Panc1 (cell line): ENCODE data around the gene HOXA9. TPM values are rescaled to one million over a fixed set of nuclear protein-coding genes. Genes with fewer than 3 reads are reported as not detected.
A peak's percentile ranks its signal among the peaks of the same experiment; 100 is the strongest.

Experiments
- ATAC-seq: fragments of 200-7000 bp; cut with Tn5 transposase; 2 replicates; pipeline ENCODE4 v1.9.1; 2020; ENCODE audit warnings: mild to moderate bottlenecking, moderate library complexity
- BruUV-seq: library from RNA; stranded (reverse); fragments of 400-500 nt; replicated peaks from 2 replicates; lab custom pipeline; 2021; lab: Mats Ljungman, UMichigan
- CTCF ChIA-PET: fragments of 300-600 bp; sonication (Branson Sonifier 250); formaldehyde crosslinking; loops from one replicate; lab custom pipeline; 2022; ENCODE audit warnings: antibody characterized with exemption; lab: Charles Lee
- POLR2A ChIA-PET: fragments of 300-600 bp; sonication (Branson Sonifier 250); formaldehyde crosslinking; loops from one replicate; lab custom pipeline; 2022; ENCODE audit warnings: antibody characterized with exemption; lab: Charles Lee
- DNase-seq: peaks from one replicate; pipeline ENCODE4 v3.0.0-alpha.2; 2010; ENCODE audit warnings: low read depth, low spot score
- H3K27ac ChIP-seq: 2 replicates; pipeline ENCODE4 v1.5.1; 2011; ENCODE audit warnings: mild to moderate bottlenecking, low read length, inconsistent platforms
- H3K27me3 ChIP-seq: fragments of 200-500 bp; sonication (Bioruptor generic); 2 replicates; pipeline ENCODE4 v1.6.0; 2014; ENCODE audit warnings: low read length, inconsistent platforms; ENCODE audit not compliant: control insufficient read depth, insufficient read depth
- H3K36me3 ChIP-seq: fragments of 200-500 bp; sonication (Bioruptor generic); 2 replicates; pipeline ENCODE4 v1.5.1; 2014; ENCODE audit warnings: inconsistent platforms, mild to moderate bottlenecking, low read length, moderate library complexity; ENCODE audit not compliant: control insufficient read depth, insufficient read depth
- H3K4me1 ChIP-seq: 2 replicates; pipeline ENCODE4 v1.5.1; 2011; ENCODE audit warnings: inconsistent platforms, mild to moderate bottlenecking, low read length, moderate library complexity; ENCODE audit not compliant: control insufficient read depth, insufficient read depth
- H3K4me3 ChIP-seq, 2 experiments: 2 replicates each; pipeline ENCODE4 v1.5.1; 2011 to 2012; ENCODE audit warnings: low read depth in 2 of 2, low read length in 2 of 2, mild to moderate bottlenecking in 2 of 2, inconsistent platforms in 1 of 2, moderate library complexity in 1 of 2
- H3K9me3 ChIP-seq: fragments of 200-500 bp; sonication (Bioruptor generic); 2 replicates; pipeline ENCODE4 v1.5.1; 2014; ENCODE audit warnings: low read depth, mild to moderate bottlenecking, inconsistent platforms, low read length, moderate library complexity; ENCODE audit not compliant: control insufficient read depth, insufficient read depth
- POLR2AphosphoS5 ChIP-seq: IDR thresholded peaks from 2 replicates; pipeline ENCODE4 v1.6.1; 2012; ENCODE audit warnings: mild to moderate bottlenecking, low read depth, low read length, moderate library complexity
- SIN3A ChIP-seq: IDR thresholded peaks from 2 replicates; pipeline ENCODE4 v1.6.1; 2012; ENCODE audit warnings: low read depth, mild to moderate bottlenecking, low read length, moderate library complexity, borderline replicate concordance; ENCODE audit not compliant: insufficient read depth
- TCF7L2 ChIP-seq: IDR thresholded peaks from 2 replicates; pipeline ENCODE4 v1.6.1; 2011; ENCODE audit warnings: mild to moderate bottlenecking, low read depth, low read length, inconsistent platforms
- in situ Hi-C: cut with HindIII; loops from 2 replicates; pipeline ENCODE4 v1.10.0; 2016; ENCODE audit warnings: low sequenced_read_pairs, low pct_unique_long_range_greater_than_20kb
- intact Hi-C: fragments of 100-400 bp; cut with micrococcal nuclease; formaldehyde crosslinking; loops from one replicate; pipeline ENCODE4 v1.10.0; 2022; ENCODE audit not compliant: unreplicated experiment
- total RNA-seq: library from RNA; stranded (reverse); gene quantifications from one replicate; pipeline ENCODE4 v1.2.1, GENCODE V29; 2021; ENCODE audit not compliant: unreplicated experiment
- TF ChIP-seq, protein P1 (sequence below), 2 experiments: IDR thresholded peaks; 2 replicates each; pipeline ENCODE4 v1.6.1; 2011 to 2012; ENCODE audit warnings: low read depth in 2 of 2, control low read depth in 1 of 2, low read length in 1 of 2, mild to moderate bottlenecking in 1 of 2, moderate library complexity in 1 of 2; ENCODE audit not compliant: insufficient read depth in 1 of 2
- TF ChIP-seq, protein P2 (sequence below): fragments of 450-650 bp; IDR thresholded peaks from 2 replicates; pipeline ENCODE4 v1.5.1; 2017; ENCODE audit warnings: mild to moderate bottlenecking

Gene HOXA9
- total RNA-seq, 1 experiment from 2014 or later, result not detected

DNA sequence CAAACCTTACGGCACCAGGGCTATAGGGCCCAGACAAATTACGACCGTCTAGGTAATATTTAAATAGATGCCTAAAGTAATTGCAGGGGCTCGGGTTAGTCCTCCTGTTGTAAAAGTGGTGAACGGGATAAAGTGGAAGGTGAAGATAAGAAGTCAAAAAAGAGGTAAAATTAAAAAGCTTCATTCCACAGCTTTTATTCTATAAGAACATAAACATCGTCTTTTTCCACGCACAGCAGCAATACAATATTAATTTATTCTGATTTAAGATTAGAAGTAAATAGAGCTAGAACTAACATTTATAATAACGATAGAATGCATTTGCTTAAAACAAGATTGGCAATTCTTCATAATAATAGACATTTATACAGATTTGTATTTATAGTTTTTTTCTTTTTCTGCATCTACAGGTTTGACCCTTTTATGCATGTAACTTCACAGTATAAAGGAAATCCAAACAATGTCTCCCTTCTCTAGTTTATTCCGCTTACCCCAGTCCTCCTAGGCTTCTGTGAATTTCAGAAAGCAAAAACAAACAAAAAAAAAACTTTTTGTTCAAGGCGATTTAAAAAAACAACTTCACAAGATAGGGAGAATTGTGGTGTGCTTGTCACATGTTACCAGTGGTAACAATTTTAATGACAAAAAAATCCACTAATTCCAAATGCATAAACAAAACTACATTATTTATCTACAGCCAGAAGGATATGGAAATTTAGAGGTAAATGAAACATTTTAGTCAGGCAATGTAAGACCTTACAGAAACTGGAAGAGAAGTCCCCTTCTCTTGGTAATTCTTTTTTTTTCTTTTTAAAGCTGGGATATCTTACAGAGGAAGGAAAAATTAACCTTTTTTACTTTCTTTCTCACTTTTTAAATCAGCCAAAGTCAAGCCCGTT is 5.3 kb upstream of the HOXA9 start:
- Histone ChIP-seq H3K9me3 (no peaks in the 10 kb centered on the region), H3K27ac (no peak overlapping the region), H3K27me3 (no peaks in the 10 kb centered on the region), H3K4me1 (peaks cover 5% of the 10 kb centered on the region; the same call in 1 of the 2 replicates), H3K4me3 (no peak overlapping the region), H3K36me3 (no peaks in the 10 kb centered on the region)
- in situ Hi-C loops, result no loop called here
- CTCF ChIA-PET, result interaction anchor here (0.7 to 1.4 kb wide), 2 partner anchors 9 kb away, joined by 3 to 4 read pairs; no protein-coding TSS in a partner anchor
- POLR2A ChIA-PET, result no interaction called here
- DNase-seq, result no peak
- BruUV-seq, result no TSS peak
- ATAC-seq, result no peak
- intact Hi-C loops, result no loop called here
- TF ChIP-seq TCF7L2 (no peak), SIN3A (no peak), POLR2AphosphoS5 (no peak)
- TF ChIP-seq, protein P1, sequence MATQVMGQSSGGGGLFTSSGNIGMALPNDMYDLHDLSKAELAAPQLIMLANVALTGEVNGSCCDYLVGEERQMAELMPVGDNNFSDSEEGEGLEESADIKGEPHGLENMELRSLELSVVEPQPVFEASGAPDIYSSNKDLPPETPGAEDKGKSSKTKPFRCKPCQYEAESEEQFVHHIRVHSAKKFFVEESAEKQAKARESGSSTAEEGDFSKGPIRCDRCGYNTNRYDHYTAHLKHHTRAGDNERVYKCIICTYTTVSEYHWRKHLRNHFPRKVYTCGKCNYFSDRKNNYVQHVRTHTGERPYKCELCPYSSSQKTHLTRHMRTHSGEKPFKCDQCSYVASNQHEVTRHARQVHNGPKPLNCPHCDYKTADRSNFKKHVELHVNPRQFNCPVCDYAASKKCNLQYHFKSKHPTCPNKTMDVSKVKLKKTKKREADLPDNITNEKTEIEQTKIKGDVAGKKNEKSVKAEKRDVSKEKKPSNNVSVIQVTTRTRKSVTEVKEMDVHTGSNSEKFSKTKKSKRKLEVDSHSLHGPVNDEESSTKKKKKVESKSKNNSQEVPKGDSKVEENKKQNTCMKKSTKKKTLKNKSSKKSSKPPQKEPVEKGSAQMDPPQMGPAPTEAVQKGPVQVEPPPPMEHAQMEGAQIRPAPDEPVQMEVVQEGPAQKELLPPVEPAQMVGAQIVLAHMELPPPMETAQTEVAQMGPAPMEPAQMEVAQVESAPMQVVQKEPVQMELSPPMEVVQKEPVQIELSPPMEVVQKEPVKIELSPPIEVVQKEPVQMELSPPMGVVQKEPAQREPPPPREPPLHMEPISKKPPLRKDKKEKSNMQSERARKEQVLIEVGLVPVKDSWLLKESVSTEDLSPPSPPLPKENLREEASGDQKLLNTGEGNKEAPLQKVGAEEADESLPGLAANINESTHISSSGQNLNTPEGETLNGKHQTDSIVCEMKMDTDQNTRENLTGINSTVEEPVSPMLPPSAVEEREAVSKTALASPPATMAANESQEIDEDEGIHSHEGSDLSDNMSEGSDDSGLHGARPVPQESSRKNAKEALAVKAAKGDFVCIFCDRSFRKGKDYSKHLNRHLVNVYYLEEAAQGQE (IDR thresholded peaks at IDR 0.05; ENCODE audit: insufficient read depth in 1 of 2, low read depth in 2 of 2, low read length in 1 of 2), result no peak
- TF ChIP-seq, protein P2, sequence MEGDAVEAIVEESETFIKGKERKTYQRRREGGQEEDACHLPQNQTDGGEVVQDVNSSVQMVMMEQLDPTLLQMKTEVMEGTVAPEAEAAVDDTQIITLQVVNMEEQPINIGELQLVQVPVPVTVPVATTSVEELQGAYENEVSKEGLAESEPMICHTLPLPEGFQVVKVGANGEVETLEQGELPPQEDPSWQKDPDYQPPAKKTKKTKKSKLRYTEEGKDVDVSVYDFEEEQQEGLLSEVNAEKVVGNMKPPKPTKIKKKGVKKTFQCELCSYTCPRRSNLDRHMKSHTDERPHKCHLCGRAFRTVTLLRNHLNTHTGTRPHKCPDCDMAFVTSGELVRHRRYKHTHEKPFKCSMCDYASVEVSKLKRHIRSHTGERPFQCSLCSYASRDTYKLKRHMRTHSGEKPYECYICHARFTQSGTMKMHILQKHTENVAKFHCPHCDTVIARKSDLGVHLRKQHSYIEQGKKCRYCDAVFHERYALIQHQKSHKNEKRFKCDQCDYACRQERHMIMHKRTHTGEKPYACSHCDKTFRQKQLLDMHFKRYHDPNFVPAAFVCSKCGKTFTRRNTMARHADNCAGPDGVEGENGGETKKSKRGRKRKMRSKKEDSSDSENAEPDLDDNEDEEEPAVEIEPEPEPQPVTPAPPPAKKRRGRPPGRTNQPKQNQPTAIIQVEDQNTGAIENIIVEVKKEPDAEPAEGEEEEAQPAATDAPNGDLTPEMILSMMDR, result no peak

DNA sequence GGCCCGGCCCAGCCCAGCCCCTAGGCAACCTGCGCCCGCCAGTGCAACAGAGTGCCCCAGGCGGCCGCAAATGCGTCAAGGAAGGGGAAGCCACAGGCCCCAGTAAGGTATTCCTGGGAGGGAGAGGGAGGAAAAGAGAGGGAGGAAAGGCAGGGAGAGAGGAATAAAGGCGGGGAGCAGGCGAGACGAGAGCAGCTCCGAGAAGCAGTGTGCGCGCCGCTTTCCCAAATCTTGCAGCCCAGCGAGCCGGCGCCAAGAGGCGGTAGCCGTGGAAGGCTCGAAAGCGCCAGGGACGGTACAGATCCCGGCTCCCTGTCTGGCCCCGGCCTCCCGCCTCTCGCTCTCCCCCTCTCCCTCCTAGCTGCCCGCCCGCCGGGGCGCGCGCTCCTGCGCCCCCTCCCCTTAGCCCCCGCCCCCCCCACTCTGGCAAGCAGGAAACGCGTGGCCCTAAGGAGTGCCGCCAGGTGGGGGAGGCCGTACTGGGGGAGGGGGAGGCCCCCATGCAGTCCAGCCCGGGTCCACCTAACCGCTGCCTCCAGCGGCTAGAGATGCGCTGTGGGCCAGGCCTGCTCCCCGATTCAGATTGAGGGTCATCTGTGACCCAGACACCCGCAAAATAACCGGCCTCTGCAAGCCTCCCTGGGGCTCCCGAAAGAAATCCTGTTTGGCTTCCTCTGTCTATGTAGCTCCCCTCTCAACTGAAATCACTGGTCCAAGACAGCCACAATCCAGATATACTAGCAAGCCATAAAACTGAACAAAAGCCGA is 4.5 kb upstream of the HOXA9 start:
- peaks cover 5% of the 10 kb centered on the region; the same call in 1 of the 2 replicates for H3K4me1 ChIP-seq
- no TSS peak for BruUV-seq
- H3K4me3 ChIP-seq, result peak overlapping the region; percentile 20 to 42; a peak in 3 of 4 replicates
- ChIA-PET CTCF (interaction anchor here (1.4 kb wide), 1 partner anchor 10 kb away, joined by 4 read pairs; no protein-coding TSS in a partner anchor), POLR2A (no interaction called here)
- H3K27me3 ChIP-seq, result no peaks in the 10 kb centered on the region
- in situ Hi-C loops (no loop called here), intact Hi-C loops (no loop called here)
- no peaks in the 10 kb centered on the region for H3K9me3 ChIP-seq
- no peak overlapping the region for H3K27ac ChIP-seq
- DNase-seq, result no peak
- TF ChIP-seq, protein P1 (IDR thresholded peaks at IDR 0.05; ENCODE audit: insufficient read depth in 1 of 2, low read depth in 2 of 2, low read length in 1 of 2), result no peak
- TF ChIP-seq POLR2AphosphoS5 (no peak), SIN3A (no peak), TCF7L2 (no peak)
- TF ChIP-seq, protein P2, result no peak
- ATAC-seq, result peak; percentile 43
- H3K36me3 ChIP-seq, result no peaks in the 10 kb centered on the region
